ENCODE results near the gene ATF7IP2. TPM values are rescaled to one million over a fixed set of nuclear protein-coding genes. Genes with fewer than 3 reads are reported as not detected.

The ATF7IP2 gene
- total and polyA plus RNA-seq, 2 of the 13 experiments (the other 11 are each of a cell fraction or from before 2014, with no cell fraction given): 117 to 217 TPM

- TF ChIP-seq MXI1 (IDR thresholded peaks at IDR 0.05; ENCODE audit: borderline replicate concordance, low read depth, low read length): peak; percentile 68; the same call in 1 of the 3 replicates
- TF ChIP-seq ZSCAN29 (CRISPR knock-in tag; conservative IDR thresholded peaks at IDR 0.05): peak; percentile 47; the same call in 1 of the 2 replicates
- TF ChIP-seq FOXA3 (CRISPR knock-in tag; IDR thresholded peaks at IDR 0.05): peak; percentile 82; the same call in 1 of the 2 replicates
- TF ChIP-seq AGO2 (optimal IDR thresholded peaks at IDR 0.05; ENCODE audit: low read depth, low read length): peak; percentile 99
- TF ChIP-seq ZNF615 (CRISPR knock-in tag; IDR thresholded peaks at IDR 0.05; ENCODE audit: borderline replicate concordance): no peak
- no peak for TF ChIP-seq ZNF530 (CRISPR knock-in tag; IDR thresholded peaks at IDR 0.05; ENCODE audit: low read depth)
- TF ChIP-seq ZNF569 (CRISPR knock-in tag; IDR thresholded peaks at IDR 0.05; ENCODE audit: borderline replicate concordance): peak; percentile 70; the same call in 1 of the 2 replicates
- TF ChIP-seq CBX2 (IDR thresholded peaks at IDR 0.05; ENCODE audit: low read depth, low read length): no peak
- TF ChIP-seq CBX2 (CRISPR knock-in tag; IDR thresholded peaks at IDR 0.05; ENCODE audit: low read depth): 0 out of 2 replicates have a peak, but pooled peaks have one; percentile 19
- TF ChIP-seq ZNF234 (CRISPR knock-in tag; conservative IDR thresholded peaks at IDR 0.05): no peak
- peak; percentile 96 for TF ChIP-seq ZNF256 (CRISPR knock-in tag; conservative IDR thresholded peaks at IDR 0.05)
- peak; percentile 97; the same call in 1 of the 2 replicates for TF ChIP-seq ZNF225 (CRISPR knock-in tag; IDR thresholded peaks at IDR 0.05)
- peak; percentile 99 for TF ChIP-seq IRF2 (CRISPR knock-in tag; IDR thresholded peaks at IDR 0.05)
- peak; percentile 98 for TF ChIP-seq ZBTB7A (CRISPR knock-in tag; IDR thresholded peaks at IDR 0.05)
- peak; percentile 94 for TF ChIP-seq ZNF574 (CRISPR knock-in tag; IDR thresholded peaks at IDR 0.05)
- TF ChIP-seq ATF7-NPFF (CRISPR knock-in tag; IDR thresholded peaks at IDR 0.05; ENCODE audit: low read depth): peak; percentile 95
- peak; percentile 86; the same call in 1 of the 2 replicates for TF ChIP-seq HIC2 (CRISPR knock-in tag; IDR thresholded peaks at IDR 0.05; ENCODE audit: low read depth)
- TF ChIP-seq SATB2 (CRISPR knock-in tag; IDR thresholded peaks at IDR 0.05): peak; percentile 64; the same call in 1 of the 2 replicates
- peak; percentile 98; the same call in 1 of the 2 replicates for TF ChIP-seq ZNF614 (CRISPR knock-in tag; IDR thresholded peaks at IDR 0.05; ENCODE audit: borderline replicate concordance)
- TF ChIP-seq GATA4 (IDR thresholded peaks at IDR 0.05; ENCODE audit: borderline replicate concordance, low read depth): peak; percentile 88
- 0 out of 2 replicates have a peak, but pooled peaks have one; percentile 72 for TF ChIP-seq DMTF1 (CRISPR knock-in tag; IDR thresholded peaks at IDR 0.05)
- TF ChIP-seq TGIF2 (CRISPR knock-in tag; IDR thresholded peaks at IDR 0.05): peak; percentile 92
- peak; percentile 96 for TF ChIP-seq ASH2L (IDR thresholded peaks at IDR 0.05; ENCODE audit: insufficient read length, low read depth, low read length)
- TF ChIP-seq POLR2A (IDR thresholded peaks at IDR 0.05; ENCODE audit: insufficient read depth in 1 of 2, low read depth in 2 of 2, low read length in 2 of 2): peak; percentile 100
Observed at GRCh38 chr16:10385725-10386516, at the start of gene ATF7IP2 (continued).
